GM23248 (cell line): Measurements from ENCODE around the gene EGFL7. TPM values are rescaled to one million over a fixed set of nuclear protein-coding genes. Genes with fewer than 3 reads are reported as not detected.

Source experiments
- DNase-seq: peaks from one replicate; pipeline ENCODE4 v3.0.0-alpha.2; 2015
- H2AFZ ChIP-seq: fragments of 200-600 bp; sonication (generic); 2 replicates; pipeline ENCODE4 v1.6.1; 2016; ENCODE audit warnings: antibody characterized with exemption
- H3F3A ChIP-seq: fragments of 200-600 bp; sonication (generic); 2 replicates; pipeline ENCODE4 v1.6.1; 2016; ENCODE audit warnings: mild to moderate bottlenecking, antibody characterized with exemption, mixed run types; ENCODE audit not compliant: insufficient read depth
- H3K27ac ChIP-seq: fragments of 200-600 bp; sonication (generic); 2 replicates; pipeline ENCODE4 v1.5.1; 2016; ENCODE audit warnings: mild to moderate bottlenecking
- H3K27me3 ChIP-seq: fragments of 200-600 bp; sonication (generic); replicated peaks from 2 replicates; pipeline ENCODE4 v1.6.1; 2016; ENCODE audit warnings: mild to moderate bottlenecking; ENCODE audit not compliant: insufficient read depth
- H3K36me3 ChIP-seq: fragments of 200-600 bp; sonication (generic); 2 replicates; pipeline ENCODE4 v1.6.1; 2016; ENCODE audit warnings: low read depth, mild to moderate bottlenecking
- H3K4me1 ChIP-seq: fragments of 200-600 bp; sonication (generic); 2 replicates; pipeline ENCODE4 v1.6.1; 2016; ENCODE audit warnings: mild to moderate bottlenecking; ENCODE audit not compliant: insufficient read depth
- H3K4me2 ChIP-seq: fragments of 200-600 bp; sonication (generic); one replicate; pipeline ENCODE4 v1.6.1; 2016; ENCODE audit warnings: mild to moderate bottlenecking; ENCODE audit not compliant: unreplicated experiment
- H3K4me3 ChIP-seq: fragments of 200-600 bp; sonication (generic); 2 replicates; pipeline ENCODE4 v1.5.1; 2016; ENCODE audit warnings: mild to moderate bottlenecking
- H3K79me2 ChIP-seq: fragments of 200-600 bp; sonication (generic); 2 replicates; pipeline ENCODE4 v1.6.1; 2016; ENCODE audit warnings: mild to moderate bottlenecking; ENCODE audit not compliant: insufficient read depth
- H3K9ac ChIP-seq: fragments of 200-600 bp; sonication (generic); 2 replicates; pipeline ENCODE4 v1.6.1; 2016; ENCODE audit warnings: mild to moderate bottlenecking
- H3K9me2 ChIP-seq: fragments of 200-600 bp; sonication (generic); 2 replicates; pipeline ENCODE4 v1.6.1; 2016; ENCODE audit warnings: mixed run types, mild to moderate bottlenecking, moderate library complexity; ENCODE audit not compliant: insufficient read depth
- H3K9me3 ChIP-seq: fragments of 200-600 bp; sonication (generic); one replicate; pipeline ENCODE4 v1.6.1; 2017; ENCODE audit warnings: low read depth
- H4K20me1 ChIP-seq: fragments of 200-600 bp; sonication (generic); 2 replicates; pipeline ENCODE4 v1.6.0; 2016; ENCODE audit not compliant: insufficient read depth
- EZH2 ChIP-seq: fragments of 200-600 bp; sonication (generic); IDR thresholded peaks from 2 replicates; pipeline ENCODE4 v1.6.1; 2018; ENCODE audit warnings: antibody characterized with exemption, mild to moderate bottlenecking; ENCODE audit not compliant: insufficient read depth, poor library complexity, severe bottlenecking
- EZH2phosphoT487 ChIP-seq: fragments of 200-600 bp; sonication (generic); IDR thresholded peaks from 2 replicates; pipeline ENCODE4 v1.6.1; 2018; ENCODE audit warnings: antibody characterized with exemption, moderate library complexity, mild to moderate bottlenecking, low read depth; ENCODE audit not compliant: insufficient read depth
- WGBS, 2 experiments: methylation state at CpG; one replicate each; pipeline ENCODE4 v1.1.6; 2015 to 2017; ENCODE audit warnings: low lambda C conversion rate in 2 of 2, low coverage in 1 of 2; ENCODE audit errors: missing lambda C conversion rate in 2 of 2; 5-methylcytosine and 5-hydroxymethylcytosine counted together
- in situ Hi-C: fragments of 300-500 bp; cut with MboI; formaldehyde crosslinking; loops from 2 replicates; pipeline ENCODE4 v1.15.0; 2020
- polyA plus RNA-seq: library from polyadenylated mRNA; unstranded; fragments of >200 nt; fragmentation: Nextera tagmentation; extraction: Ambion mirVana; gene quantifications from 2 replicates; pipeline ENCODE4 v1.2.1, GENCODE V29; 2016
- total RNA-seq: library from RNA; depleted of rRNA; stranded (reverse); fragments of >200 nt; shearing (Covaris generic); gene quantifications from 2 replicates; pipeline ENCODE4 v1.2.3, GENCODE V29; 2014

The EGFL7 gene
- total and polyA plus RNA-seq, 2 experiments from 2014 or later, result 13.7 to 15.3 TPM

- no peak overlapping the region for H3K27ac ChIP-seq
- H3K9me3 ChIP-seq, result no peaks in the 10 kb centered on the region
- H2AFZ ChIP-seq, result no peak overlapping the region
- no peaks in the 10 kb centered on the region; the same call in 1 of the 2 replicates for H3K27me3 ChIP-seq
- H3K79me2 ChIP-seq, result no peaks in the 10 kb centered on the region
- no peak for TF ChIP-seq EZH2phosphoT487
- TF ChIP-seq EZH2, result no peak
- H3K4me1 ChIP-seq, result no peaks in the 10 kb centered on the region
- H4K20me1 ChIP-seq, result no peaks in the 10 kb centered on the region
- no peak overlapping the region for H3K4me3 ChIP-seq
- no peak overlapping the region for H3K4me2 ChIP-seq
- no peak overlapping the region for H3K9ac ChIP-seq
- no peak for DNase-seq
- in situ Hi-C loops, result no loop called here
- H3F3A ChIP-seq, result no peaks in the 10 kb centered on the region
- H3K9me2 ChIP-seq, result no peaks in the 10 kb centered on the region
- H3K36me3 ChIP-seq, result no peaks in the 10 kb centered on the region
- 97% methylated on average over 11 of the region's 11 CpGs for WGBS, 2 experiments
Measured at GRCh38 chr9:136651860-136652259, 10.9 kb upstream of the EGFL7 start.

GRCh38 chr9:136653323-136654079 lies 9.2 kb upstream of the EGFL7 start:
- WGBS, 2 experiments, result 55 to 58% methylated on average over 43 of the region's 43 CpGs
- in situ Hi-C loops, result no loop called here

GRCh38 chr9:136654820-136655535 lies 7.7 kb upstream of the EGFL7 start:
- DNase-seq, result no peak
- Histone ChIP-seq H2AFZ (no peak overlapping the region), H3K36me3 (no peaks in the 10 kb centered on the region), H3K79me2 (no peaks in the 10 kb centered on the region), H3K27me3 (peaks cover 16% of the 10 kb centered on the region), H3K9me3 (no peaks in the 10 kb centered on the region), H3K27ac (no peak overlapping the region), H3K4me3 (no peak overlapping the region), H3K4me1 (no peaks in the 10 kb centered on the region), H4K20me1 (no peaks in the 10 kb centered on the region), H3K9me2 (no peaks in the 10 kb centered on the region), H3F3A (no peaks in the 10 kb centered on the region), H3K4me2 (no peak overlapping the region), H3K9ac (no peak overlapping the region)
- in situ Hi-C loops, result no loop called here
- WGBS, 2 experiments, result 61 to 73% methylated on average over 11 to 14 of the region's 15 CpGs
- TF ChIP-seq EZH2phosphoT487, result no peak
- TF ChIP-seq EZH2, result no peak

More at GRCh38 chr9:136653323-136654079, 9.2 kb upstream of the EGFL7 start:
- H2AFZ ChIP-seq, result no peak overlapping the region
- H3K9me2 ChIP-seq, result no peaks in the 10 kb centered on the region
- no peaks in the 10 kb centered on the region for H3K9me3 ChIP-seq
- no peak overlapping the region for H3K4me2 ChIP-seq
- no peaks in the 10 kb centered on the region for H3F3A ChIP-seq
- peaks cover 8% of the 10 kb centered on the region; the same call in 1 of the 2 replicates for H3K27me3 ChIP-seq
- no peaks in the 10 kb centered on the region for H3K4me1 ChIP-seq
- no peak for DNase-seq
- H3K79me2 ChIP-seq, result no peaks in the 10 kb centered on the region
- no peak for TF ChIP-seq EZH2
- TF ChIP-seq EZH2phosphoT487, result no peak
- H4K20me1 ChIP-seq, result no peaks in the 10 kb centered on the region
- H3K36me3 ChIP-seq, result no peaks in the 10 kb centered on the region
- no peak overlapping the region for H3K27ac ChIP-seq
- no peak overlapping the region for H3K9ac ChIP-seq
- no peak overlapping the region for H3K4me3 ChIP-seq

- Histone ChIP-seq H3F3A (no peaks in the 10 kb centered on the region), H3K27me3 (peaks cover 16% of the 10 kb centered on the region), H3K4me3 (no peak overlapping the region), H4K20me1 (no peaks in the 10 kb centered on the region), H3K4me1 (no peaks in the 10 kb centered on the region), H3K9me3 (no peaks in the 10 kb centered on the region), H3K4me2 (no peak overlapping the region), H3K9me2 (no peaks in the 10 kb centered on the region), H3K36me3 (no peaks in the 10 kb centered on the region), H3K9ac (no peak overlapping the region), H3K79me2 (no peaks in the 10 kb centered on the region), H3K27ac (no peak overlapping the region), H2AFZ (peak overlapping the region; percentile 85)
- in situ Hi-C loops, result no loop called here
- DNase-seq, result no peak
- TF ChIP-seq EZH2phosphoT487 (no peak), EZH2 (no peak)
- WGBS, 2 experiments, result 59 to 64% methylated on average over 16 to 18 of the region's 18 CpGs
Measured at GRCh38 chr9:136655536-136656182, 7.1 kb upstream of the EGFL7 start.
